Adrenal gland (tissue), 12 donors: ENCODE results near the gene AR. TPM values are rescaled to one million over a fixed set of nuclear protein-coding genes. Genes with fewer than 3 reads are reported as not detected.

Source experiments
- DNase-seq, 7 donors: peaks; one replicate each; pipeline ENCODE4 v3.0.0-alpha.2; 2019 to 2020
- H3K27ac ChIP-seq, 5 donors: fragments of 200-600 bp; sonication (generic) in 4 of 5; 1 replicate in 3 of 5; 2 replicates in 2 of 5; pipeline versions ENCODE4 v1.5.1 to v1.8.0; 2016 to 2020; ENCODE audit warnings: mild to moderate bottlenecking in 1 of 5
- H3K27me3 ChIP-seq: fragments of 200-600 bp; 2 replicates; pipeline ENCODE4 v1.8.0; 2021
- H3K36me3 ChIP-seq, 2 donors: fragments of 200-600 bp; replicated peaks in 1 of 2; 1 replicate in 1 of 2; 2 replicates in 1 of 2; pipeline versions ENCODE4 v1.5.1 to v1.8.0; 2018 to 2022
- H3K4me1 ChIP-seq, 2 donors: fragments of 200-600 bp; replicated peaks in 1 of 2; 1 replicate in 1 of 2; 2 replicates in 1 of 2; pipeline versions ENCODE4 v1.5.1 to v1.8.0; 2018 to 2021
- H3K4me3 ChIP-seq, 4 donors: fragments of 200-600 bp; sonication (generic) in 3 of 4; one replicate each; pipeline ENCODE4 v1.5.1; 2016 to 2018
- H3K9me3 ChIP-seq, 3 donors: fragments of 200-600 bp; sonication (generic) in 1 of 3; replicated peaks in 1 of 3; 1 replicate in 2 of 3; 2 replicates in 1 of 3; pipeline versions ENCODE4 v1.5.1 to v1.8.0; 2016 to 2021
- CTCF ChIP-seq, 6 experiments: fragments of 450-650 bp in 4 of 6; fragments of 200-600 bp in 2 of 6; sonication (generic) in 1 of 6; IDR thresholded peaks; 1 replicate in 5 of 6; 2 replicates in 1 of 6; pipeline versions ENCODE4 v1.5.1 to v1.8.0; 2016 to 2021; ENCODE audit warnings: antibody characterized with exemption in 6 of 6, mild to moderate bottlenecking in 2 of 6, moderate library complexity in 1 of 6
- POLR2A ChIP-seq, 2 donors: fragments of 450-650 bp; IDR thresholded peaks; one replicate each; pipeline ENCODE4 v1.6.1; 2017; ENCODE audit warnings: antibody characterized with exemption in 2 of 2, mild to moderate bottlenecking in 2 of 2, moderate library complexity in 1 of 2
- WGBS, 4 donors: extraction: QIAGEN DNeasy Blood & Tissue Kit in 2 of 4; methylation state at CpG; one replicate each; pipeline versions ENCODE4 v1.1.5 to v1.1.7; 2013 to 2017; 5-methylcytosine and 5-hydroxymethylcytosine counted together
- intact Hi-C, 2 donors: fragments of 100-400 bp; cut with DNase I; formaldehyde crosslinking; loops; one replicate each; pipeline versions ENCODE4 v1.14.1 to v1.15.0; 2022 to 2023
- polyA plus RNA-seq, 3 donors: library from polyadenylated mRNA; stranded (reverse); fragments of 200-250 nt in 2 of 3; fragments of 350-450 nt in 1 of 3; fragmentation: Illumina TruSeq in 1 of 3; extraction: RNeasy Lipid Tissue Mini Kit (QIAGEN cat#74804) in 1 of 3; gene quantifications; one replicate each; pipeline ENCODE4 v1.2.3, GENCODE V29; 2013 to 2014
- total RNA-seq, 9 donors: library from RNA; depleted of rRNA in 4 of 9; stranded (reverse); fragments of >200 nt in 4 of 9; fragments of 120-200 nt in 1 of 9; fragmentation: NEBNext Ultra II Directional in 1 of 9; extraction: Animal tissue kit (Norgen Biotek cat#: 25700) in 1 of 9; gene quantifications; one replicate each; pipeline versions ENCODE4 v1.1.0 to v1.2.4, GENCODE V29; 2013 to 2023
- donor health status: healthy with polysubstance abuse.
- donor health status: Bipolar disorder and iron deficiency.
- donor health status: DM: yes; HTN: yes; CAD: no.
- donor health status: DM: no; HTN: no; CAD: no.
- donor health status: DM: no; HTN: no; CAD: no.
- donor health status: DM: yes; HTN: yes; CAD: no.

Gene AR
- total and polyA plus RNA-seq, 12 donors = 0.64 to 7.5 (median 2.9) TPM

DNA sequence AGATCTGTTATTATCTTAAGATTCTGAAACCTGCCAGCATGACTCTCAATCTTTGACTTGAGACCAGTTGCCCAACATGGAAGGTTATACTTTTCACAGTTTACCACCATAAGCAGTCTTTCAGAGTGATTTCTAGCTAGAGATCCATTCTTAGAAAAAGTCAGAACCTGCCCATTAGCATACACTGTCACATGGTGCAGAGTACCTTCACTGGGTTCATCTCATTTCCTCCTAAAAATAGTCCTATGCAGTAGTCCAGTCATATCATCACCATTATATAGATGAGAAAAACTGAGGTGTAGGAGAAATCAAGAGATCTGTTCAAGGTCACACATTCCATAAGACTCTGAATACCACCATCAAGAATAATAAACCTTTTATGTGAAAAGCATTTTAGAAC lies 153.6 kb downstream of the AR start:
- intact Hi-C loops = no loop called here
- no peak overlapping the region for H3K4me3 ChIP-seq
- H3K27me3 ChIP-seq = peaks cover 11% of the 10 kb centered on the region
- TF ChIP-seq POLR2A (IDR thresholded peaks at IDR 0.05) (no peak), CTCF (IDR thresholded peaks at IDR 0.05) (no peak)
- H3K27ac ChIP-seq = no peak overlapping the region
- DNase-seq = no peak
- no peaks in the 10 kb centered on the region for H3K9me3 ChIP-seq
- no peaks in the 10 kb centered on the region for H3K36me3 ChIP-seq
- H3K4me1 ChIP-seq = no peaks in the 10 kb centered on the region

DNA sequence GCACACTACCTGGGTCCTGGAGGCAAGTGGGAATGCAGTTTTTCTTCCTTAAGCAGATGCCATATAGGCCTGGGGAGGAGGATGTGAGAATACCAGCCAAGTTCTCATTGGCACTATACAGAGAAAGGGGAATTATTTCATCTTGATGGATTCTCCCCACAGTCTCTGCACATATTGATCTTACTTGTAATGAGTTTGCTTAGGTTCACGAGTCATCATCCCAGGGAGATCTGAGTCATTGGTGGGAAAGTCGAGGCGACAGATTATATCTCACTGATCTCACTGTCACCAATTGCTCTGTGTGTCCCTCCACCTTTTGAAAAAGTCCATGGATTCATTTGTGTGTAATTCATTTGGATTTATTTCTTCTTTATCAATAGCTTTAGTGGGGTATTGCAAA lies 156.8 kb downstream of the AR start:
- no peaks in the 10 kb centered on the region for H3K36me3 ChIP-seq
- 58 to 76% (median 74%) methylated on average over 3 of the region's 3 CpGs for WGBS, 4 donors
- intact Hi-C loops = no loop called here
- no peak overlapping the region for H3K4me3 ChIP-seq
- TF ChIP-seq POLR2A (IDR thresholded peaks at IDR 0.05) = no peak
- TF ChIP-seq CTCF (IDR thresholded peaks at IDR 0.05) = no peak
- H3K27ac ChIP-seq = no peak overlapping the region
- H3K9me3 ChIP-seq = no peaks in the 10 kb centered on the region
- peaks cover 11% of the 10 kb centered on the region for H3K27me3 ChIP-seq
- DNase-seq = no peak
- H3K4me1 ChIP-seq = no peaks in the 10 kb centered on the region

DNA sequence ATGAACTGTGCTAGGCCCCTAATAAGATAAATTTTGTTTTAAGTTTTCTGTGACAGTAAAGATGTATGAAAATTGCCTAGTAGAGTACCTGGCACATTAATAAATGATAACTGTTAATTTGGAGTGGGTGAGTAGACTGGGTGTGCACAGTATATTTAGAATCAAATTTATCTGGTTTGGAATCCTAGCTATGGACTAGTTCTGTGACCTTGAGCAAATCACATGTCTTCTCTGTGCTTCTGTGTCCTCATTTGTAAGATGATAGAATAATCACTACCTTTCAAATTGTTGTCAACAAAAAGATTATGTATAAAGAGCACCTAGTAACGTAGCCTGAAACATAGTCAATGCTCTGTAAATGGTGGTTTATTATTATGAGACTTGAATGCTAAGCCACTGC lies 170.2 kb downstream of the AR start:
- Histone ChIP-seq H3K27me3 (peaks cover 12% of the 10 kb centered on the region), H3K4me3 (no peak overlapping the region), H3K27ac (no peak overlapping the region), H3K9me3 (no peaks in the 10 kb centered on the region), H3K36me3 (no peaks in the 10 kb centered on the region), H3K4me1 (no peaks in the 10 kb centered on the region)
- DNase-seq = no peak
- no peak for TF ChIP-seq CTCF (IDR thresholded peaks at IDR 0.05)
- no peak for TF ChIP-seq POLR2A (IDR thresholded peaks at IDR 0.05)
- 56 to 85% (median 67%) methylated on average over 1 of the region's 1 CpG for WGBS, 4 donors
- intact Hi-C loops = no loop called here

DNA sequence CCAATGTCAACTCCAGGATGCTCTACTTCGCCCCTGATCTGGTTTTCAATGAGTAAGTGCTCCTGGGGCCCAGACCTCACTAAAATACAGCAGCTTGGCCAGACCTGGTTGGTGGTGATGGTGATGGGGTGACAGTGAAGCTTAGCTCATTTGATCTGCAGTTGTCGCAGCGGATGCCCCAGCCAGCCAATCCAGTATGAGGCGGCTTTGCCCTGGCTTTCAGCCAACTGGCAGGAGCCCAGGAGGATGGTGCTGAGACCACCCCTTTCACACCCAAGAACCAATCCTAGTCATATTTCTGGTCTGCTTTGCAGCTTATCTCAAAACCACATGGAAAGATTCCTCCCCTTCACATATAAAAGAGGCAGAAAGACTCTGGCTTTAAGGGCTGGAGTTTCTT lies 173.8 kb downstream of the AR start:
- TF ChIP-seq POLR2A (IDR thresholded peaks at IDR 0.05) (no peak), CTCF (IDR thresholded peaks at IDR 0.05) (no peak)
- H3K4me1 ChIP-seq = no peaks in the 10 kb centered on the region
- no peak overlapping the region for H3K4me3 ChIP-seq
- H3K27me3 ChIP-seq = peaks cover 12% of the 10 kb centered on the region
- H3K9me3 ChIP-seq = no peaks in the 10 kb centered on the region
- H3K27ac ChIP-seq = no peak overlapping the region
- no peaks in the 10 kb centered on the region for H3K36me3 ChIP-seq
- intact Hi-C loops = no loop called here
- 94 to 100% (median 97%) methylated on average over 4 of the region's 4 CpGs; no CpG with 5 or more reads in 1 of the 4 donors for WGBS, 4 donors
- no peak for DNase-seq
